ENCODE data around the gene POLQ.
"Not testable (repeated sequence)": the region's sequence is repeated elsewhere in the genome, so short reads cannot be mapped to it uniquely, and the experiment has no call there.

POLQ gene

GRCh38 chr3:121545574-121546455, at the start of gene POLQ:
Gene POLQ (minus strand): TSS chr3:121545988. CDS start chr3:121545877, 111 bp downstream.
- peaks cover 17% of the 10 kb centered on the region for H3K36me3 ChIP-seq (ENCODE audit: insufficient read depth, low read length)
- no peaks in the 10 kb centered on the region for H3K27me3 ChIP-seq (ENCODE audit: insufficient read depth, low read length)
- peak within 1 kb of the TSS; percentile 100 for H2AFZ ChIP-seq (ENCODE audit: low read depth, low read length)
- H3K4me1 ChIP-seq (ENCODE audit: insufficient read depth, low read length): peaks cover 8% of the 10 kb centered on the region
- H3K9me3 ChIP-seq (ENCODE audit: low read length): no peaks in the 10 kb centered on the region
- H3K4me3 ChIP-seq (ENCODE audit: low read length): peak within 1 kb of the TSS; percentile 83

GRCh38 chr3:121594850-121595249, 49.1 kb upstream of the POLQ start:
- no peaks in the 10 kb centered on the region for H3K36me3 ChIP-seq (ENCODE audit: insufficient read depth, low read length)
- H2AFZ ChIP-seq (ENCODE audit: low read depth, low read length): no peak overlapping the region
- H3K9me3 ChIP-seq (ENCODE audit: low read length): no peaks in the 10 kb centered on the region
- no peak overlapping the region for H3K4me3 ChIP-seq (ENCODE audit: low read length)
- peaks cover 13% of the 10 kb centered on the region for H3K27me3 ChIP-seq (ENCODE audit: insufficient read depth, low read length)
- peaks cover 3% of the 10 kb centered on the region for H3K4me1 ChIP-seq (ENCODE audit: insufficient read depth, low read length)

- H3K4me3 ChIP-seq (ENCODE audit: low read length); H3K36me3 ChIP-seq (ENCODE audit: insufficient read depth, low read length); H3K4me1 ChIP-seq (ENCODE audit: insufficient read depth, low read length); H2AFZ ChIP-seq (ENCODE audit: low read depth, low read length); H3K9me3 ChIP-seq (ENCODE audit: low read length): not testable (repeated sequence)
- peaks cover 13% of the 10 kb centered on the region for H3K27me3 ChIP-seq (ENCODE audit: insufficient read depth, low read length)
Measured at GRCh38 chr3:121593806-121594205, 48.0 kb upstream of the POLQ start.

DNA sequence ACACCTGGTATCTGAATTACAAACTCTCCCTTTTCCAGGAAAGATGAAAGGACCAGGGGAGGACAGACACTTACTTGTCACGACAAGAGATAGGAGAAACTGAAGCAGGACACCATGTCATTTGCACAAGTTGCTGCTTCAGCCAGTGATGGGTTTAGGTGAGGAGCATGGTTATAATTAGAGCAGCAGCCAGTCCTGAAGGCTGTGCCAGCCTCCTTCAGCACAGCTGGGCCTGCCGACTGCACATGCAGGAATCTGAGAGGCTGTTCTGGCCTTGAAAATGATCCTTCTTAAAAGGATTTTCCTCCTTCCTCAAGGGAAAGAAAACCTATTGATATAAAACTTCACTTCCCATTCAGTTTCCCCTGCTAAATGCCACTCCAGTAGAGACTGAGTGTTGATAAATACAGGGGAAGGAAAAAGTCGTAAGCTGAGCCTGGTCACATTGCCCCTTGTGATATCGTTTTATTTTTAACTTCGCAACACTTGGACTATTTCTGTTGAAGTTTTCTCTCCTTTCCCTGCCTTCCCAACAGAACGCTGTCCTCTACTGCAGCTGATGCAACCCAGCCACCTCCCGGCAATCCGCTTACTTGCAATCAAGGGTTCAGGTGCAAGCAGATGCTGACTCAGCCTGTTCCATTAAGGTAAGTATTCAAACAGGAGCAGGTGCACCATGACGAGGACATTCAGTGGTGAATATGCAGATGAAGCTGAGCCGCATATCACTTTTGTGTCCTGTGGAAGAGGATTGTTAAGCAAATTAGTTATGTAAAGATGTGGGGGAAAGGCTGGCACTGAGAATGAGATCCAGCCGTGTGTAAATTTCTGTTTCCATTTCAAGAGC, 47.3 kb upstream of the POLQ start, which contains the start of gene FBXO40:
Gene FBXO40, plus strand, starts transcription at position 524 of the 847 bp plus-strand sequence. CDS start 27,197 bp downstream, outside the sequence.
- H2AFZ ChIP-seq (ENCODE audit: low read depth, low read length): no peak within 1 kb of the TSS
- peaks cover 3% of the 10 kb centered on the region for H3K4me1 ChIP-seq (ENCODE audit: insufficient read depth, low read length)
- H3K36me3 ChIP-seq (ENCODE audit: insufficient read depth, low read length): no peaks in the 10 kb centered on the region
- peaks cover 13% of the 10 kb centered on the region for H3K27me3 ChIP-seq (ENCODE audit: insufficient read depth, low read length)
- H3K9me3 ChIP-seq (ENCODE audit: low read length): no peaks in the 10 kb centered on the region
- no peak within 1 kb of the TSS for H3K4me3 ChIP-seq (ENCODE audit: low read length)

DNA sequence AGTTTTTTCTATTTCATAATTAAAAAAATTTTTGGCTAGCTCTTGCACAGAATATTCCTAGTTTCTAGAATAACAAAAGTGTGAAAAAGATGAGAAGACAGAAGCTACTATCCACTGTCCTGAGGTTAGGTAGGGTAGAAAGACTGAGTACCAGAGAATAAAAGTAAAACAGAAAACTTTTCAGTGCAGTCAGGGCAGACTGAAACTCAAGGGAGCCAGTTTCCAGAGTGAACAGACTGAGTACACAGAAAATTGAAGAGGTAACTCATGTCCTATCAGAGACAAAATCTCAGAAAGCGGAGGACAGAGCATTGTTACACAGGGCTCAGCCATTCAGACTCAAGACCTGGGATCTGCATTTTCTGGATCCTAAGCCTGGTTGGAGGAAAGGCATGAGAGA, 38.6 kb upstream of the POLQ start:
- Histone ChIP-seq H3K9me3 (ENCODE audit: low read length) (no peaks in the 10 kb centered on the region), H3K4me3 (ENCODE audit: low read length) (no peak overlapping the region), H2AFZ (ENCODE audit: low read depth, low read length) (no peak overlapping the region), H3K27me3 (ENCODE audit: insufficient read depth, low read length) (peaks cover 6% of the 10 kb centered on the region), H3K36me3 (ENCODE audit: insufficient read depth, low read length) (no peaks in the 10 kb centered on the region), H3K4me1 (ENCODE audit: insufficient read depth, low read length) (no peaks in the 10 kb centered on the region)

GRCh38 chr3:121581691-121582090, 35.9 kb upstream of the POLQ start:
- H3K9me3 ChIP-seq (ENCODE audit: low read length): no peaks in the 10 kb centered on the region
- no peaks in the 10 kb centered on the region for H3K36me3 ChIP-seq (ENCODE audit: insufficient read depth, low read length)
- no peak overlapping the region for H2AFZ ChIP-seq (ENCODE audit: low read depth, low read length)
- peaks cover 6% of the 10 kb centered on the region for H3K27me3 ChIP-seq (ENCODE audit: insufficient read depth, low read length)
- H3K4me1 ChIP-seq (ENCODE audit: insufficient read depth, low read length): no peaks in the 10 kb centered on the region
- no peak overlapping the region for H3K4me3 ChIP-seq (ENCODE audit: low read length)

DNA sequence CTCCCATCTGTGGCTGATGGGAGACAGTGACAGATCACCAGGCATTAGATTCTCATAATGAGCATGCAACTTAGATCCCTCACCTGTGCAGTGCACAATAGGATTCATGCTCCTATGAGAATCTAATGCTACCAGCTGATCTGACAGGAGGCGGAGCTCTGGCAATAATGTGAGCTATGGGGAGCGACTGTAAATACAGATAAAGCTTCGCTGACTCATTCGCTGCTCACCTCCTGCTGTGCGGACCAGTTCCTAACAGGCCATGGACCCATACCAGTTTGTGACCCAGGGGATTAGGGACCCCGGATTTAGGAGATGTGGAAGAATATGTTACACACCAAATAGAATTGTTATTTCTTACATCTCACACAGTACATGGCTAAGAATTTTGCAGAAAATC, 28.7 kb upstream of the POLQ start:
- Histone ChIP-seq H2AFZ (ENCODE audit: low read depth, low read length) (no peak overlapping the region), H3K9me3 (ENCODE audit: low read length) (no peaks in the 10 kb centered on the region), H3K4me1 (ENCODE audit: insufficient read depth, low read length) (no peaks in the 10 kb centered on the region), H3K4me3 (ENCODE audit: low read length) (no peak overlapping the region), H3K27me3 (ENCODE audit: insufficient read depth, low read length) (no peaks in the 10 kb centered on the region), H3K36me3 (ENCODE audit: insufficient read depth, low read length) (no peaks in the 10 kb centered on the region)

- Histone ChIP-seq H3K4me1 (ENCODE audit: insufficient read depth, low read length) (no peaks in the 10 kb centered on the region), H3K4me3 (ENCODE audit: low read length) (no peak within 1 kb of the TSS), H3K9me3 (ENCODE audit: low read length) (no peaks in the 10 kb centered on the region), H2AFZ (ENCODE audit: low read depth, low read length) (no peak within 1 kb of the TSS), H3K27me3 (ENCODE audit: insufficient read depth, low read length) (no peaks in the 10 kb centered on the region), H3K36me3 (ENCODE audit: insufficient read depth, low read length) (no peaks in the 10 kb centered on the region)
Measured at GRCh38 chr3:121567649-121568048, 21.9 kb upstream of the POLQ start, which contains the start of gene ARGFX. Gene ARGFX (plus strand): TSS chr3:121567949. CDS start chr3:121570714, 2,765 bp downstream.

GRCh38 chr3:121566773-121567172, 21.0 kb upstream of the POLQ start:
- Histone ChIP-seq H3K9me3 (ENCODE audit: low read length) (no peaks in the 10 kb centered on the region), H3K36me3 (ENCODE audit: insufficient read depth, low read length) (no peaks in the 10 kb centered on the region), H3K4me3 (ENCODE audit: low read length) (no peak overlapping the region), H3K4me1 (ENCODE audit: insufficient read depth, low read length) (no peaks in the 10 kb centered on the region), H2AFZ (ENCODE audit: low read depth, low read length) (no peak overlapping the region), H3K27me3 (ENCODE audit: insufficient read depth, low read length) (no peaks in the 10 kb centered on the region)

GRCh38 chr3:121562148-121562547, 16.4 kb upstream of the POLQ start:
- no peaks in the 10 kb centered on the region for H3K27me3 ChIP-seq (ENCODE audit: insufficient read depth, low read length)
- H3K36me3 ChIP-seq (ENCODE audit: insufficient read depth, low read length): no peaks in the 10 kb centered on the region
- no peaks in the 10 kb centered on the region for H3K9me3 ChIP-seq (ENCODE audit: low read length)
- H2AFZ ChIP-seq (ENCODE audit: low read depth, low read length): no peak overlapping the region
- no peaks in the 10 kb centered on the region for H3K4me1 ChIP-seq (ENCODE audit: insufficient read depth, low read length)
- no peak overlapping the region for H3K4me3 ChIP-seq (ENCODE audit: low read length)

- Histone ChIP-seq H3K36me3 (ENCODE audit: insufficient read depth, low read length) (no peaks in the 10 kb centered on the region), H3K4me3 (ENCODE audit: low read length) (no peak overlapping the region), H3K4me1 (ENCODE audit: insufficient read depth, low read length) (no peaks in the 10 kb centered on the region), H3K9me3 (ENCODE audit: low read length) (no peaks in the 10 kb centered on the region), H2AFZ (ENCODE audit: low read depth, low read length) (no peak overlapping the region), H3K27me3 (ENCODE audit: insufficient read depth, low read length) (no peaks in the 10 kb centered on the region)
Measured at GRCh38 chr3:121557426-121557934, 11.7 kb upstream of the POLQ start.

DNA sequence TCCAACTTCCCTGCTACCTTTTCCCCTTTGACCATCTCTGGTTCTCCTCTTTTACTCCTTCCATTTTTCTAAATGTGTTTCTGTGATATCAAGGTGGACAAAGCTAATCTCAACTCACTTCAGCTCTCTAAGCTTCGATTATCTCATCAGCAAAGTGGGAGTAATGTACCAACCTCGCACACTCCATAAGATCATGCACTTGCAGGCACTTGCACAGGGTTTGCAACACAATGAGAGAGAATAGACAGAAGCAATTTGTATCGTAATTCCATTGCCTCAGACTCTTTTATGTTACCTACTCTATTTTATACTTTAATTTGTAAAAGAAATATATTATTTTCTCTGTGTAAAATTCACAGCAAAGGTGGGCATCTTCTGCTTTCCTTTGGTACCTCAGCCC, 7.0 kb upstream of the POLQ start:
- no peak overlapping the region for H3K4me3 ChIP-seq (ENCODE audit: low read length)
- no peaks in the 10 kb centered on the region for H3K4me1 ChIP-seq (ENCODE audit: insufficient read depth, low read length)
- peak overlapping the region; percentile 1 for H2AFZ ChIP-seq (ENCODE audit: low read depth, low read length)
- H3K27me3 ChIP-seq (ENCODE audit: insufficient read depth, low read length): no peaks in the 10 kb centered on the region
- no peaks in the 10 kb centered on the region for H3K9me3 ChIP-seq (ENCODE audit: low read length)
- no peaks in the 10 kb centered on the region for H3K36me3 ChIP-seq (ENCODE audit: insufficient read depth, low read length)

GRCh38 chr3:121552379-121552778, 6.6 kb upstream of the POLQ start:
- Histone ChIP-seq H3K27me3 (ENCODE audit: insufficient read depth, low read length) (no peaks in the 10 kb centered on the region), H3K9me3 (ENCODE audit: low read length) (no peaks in the 10 kb centered on the region), H2AFZ (ENCODE audit: low read depth, low read length) (peak overlapping the region; percentile 1), H3K36me3 (ENCODE audit: insufficient read depth, low read length) (no peaks in the 10 kb centered on the region), H3K4me1 (ENCODE audit: insufficient read depth, low read length) (no peaks in the 10 kb centered on the region), H3K4me3 (ENCODE audit: low read length) (no peak overlapping the region)

Measured in neuron (in vitro differentiated cells).